Adipocyte (in vitro differentiated cells): ENCODE results near the gene GPD2.

Experiments used
- DNase-seq: peaks from one replicate; pipeline ENCODE4 v3.0.0-alpha.2; 2015; ENCODE audit warnings: low read depth
- H3K27me3 ChIP-seq: replicated peaks from 2 replicates; pipeline ENCODE4 v1.7.0; 2013; ENCODE audit warnings: mild to moderate bottlenecking, low read length, moderate library complexity; ENCODE audit not compliant: control insufficient read depth, insufficient read depth
- H3K36me3 ChIP-seq: 2 replicates; pipeline ENCODE4 v1.7.0; 2013; ENCODE audit warnings: low read length, mild to moderate bottlenecking, moderate library complexity; ENCODE audit not compliant: control insufficient read depth, insufficient read depth, severe bottlenecking
- H3K4me1 ChIP-seq: 2 replicates; pipeline ENCODE4 v1.7.0; 2013; ENCODE audit warnings: mild to moderate bottlenecking, low read length, moderate library complexity; ENCODE audit not compliant: control insufficient read depth, insufficient read depth
- H3K4me3 ChIP-seq: 2 replicates; pipeline ENCODE4 v1.7.0; 2013; ENCODE audit warnings: mild to moderate bottlenecking, low read length, moderate library complexity
- H3K9ac ChIP-seq: 2 replicates; pipeline ENCODE4 v1.7.0; 2013; ENCODE audit warnings: mild to moderate bottlenecking, low read length, moderate library complexity
- H3K9me3 ChIP-seq: 2 replicates; pipeline ENCODE4 v1.7.0; 2013; ENCODE audit warnings: mild to moderate bottlenecking, low read length, moderate library complexity; ENCODE audit not compliant: control insufficient read depth

Gene GPD2

GRCh38 chr2:156411835-156412234, 24.3 kb upstream of the GPD2 start:
- Histone ChIP-seq H3K27me3 (no peaks in the 10 kb centered on the region), H3K36me3 (no peaks in the 10 kb centered on the region), H3K9ac (no peak overlapping the region), H3K9me3 (no peaks in the 10 kb centered on the region), H3K4me1 (no peaks in the 10 kb centered on the region), H3K4me3 (no peak overlapping the region)
- no peak for DNase-seq

- Histone ChIP-seq H3K4me3 (no peak overlapping the region), H3K4me1 (no peaks in the 10 kb centered on the region), H3K27me3 (no peaks in the 10 kb centered on the region), H3K9me3 (no peaks in the 10 kb centered on the region), H3K9ac (no peak overlapping the region), H3K36me3 (no peaks in the 10 kb centered on the region)
- DNase-seq, result no peak
Measured at GRCh38 chr2:156421851-156422250, 14.3 kb upstream of the GPD2 start.

- Histone ChIP-seq H3K9me3 (no peaks in the 10 kb centered on the region), H3K36me3 (no peaks in the 10 kb centered on the region), H3K4me3 (no peak overlapping the region), H3K9ac (no peak overlapping the region), H3K4me1 (no peaks in the 10 kb centered on the region), H3K27me3 (no peaks in the 10 kb centered on the region)
- no peak for DNase-seq
Measured at GRCh38 chr2:156423674-156424282, 12.4 kb upstream of the GPD2 start.

GRCh38 chr2:156427074-156427473, 9.1 kb upstream of the GPD2 start:
- no peaks in the 10 kb centered on the region for H3K27me3 ChIP-seq
- H3K36me3 ChIP-seq, result no peaks in the 10 kb centered on the region
- DNase-seq, result no peak
- peaks cover 15% of the 10 kb centered on the region for H3K4me1 ChIP-seq
- no peaks in the 10 kb centered on the region for H3K9me3 ChIP-seq
- H3K9ac ChIP-seq, result no peak overlapping the region
- H3K4me3 ChIP-seq, result no peak overlapping the region

GRCh38 chr2:156429211-156429610, 7.0 kb upstream of the GPD2 start:
- Histone ChIP-seq H3K27me3 (no peaks in the 10 kb centered on the region), H3K4me3 (no peak overlapping the region), H3K9ac (no peak overlapping the region), H3K9me3 (no peaks in the 10 kb centered on the region), H3K4me1 (peaks cover 15% of the 10 kb centered on the region), H3K36me3 (no peaks in the 10 kb centered on the region)
- peak; percentile 47 for DNase-seq

- Histone ChIP-seq H3K4me3 (no peak overlapping the region), H3K36me3 (no peaks in the 10 kb centered on the region), H3K9ac (no peak overlapping the region), H3K9me3 (no peaks in the 10 kb centered on the region), H3K4me1 (peaks cover 25% of the 10 kb centered on the region), H3K27me3 (no peaks in the 10 kb centered on the region)
- DNase-seq, result peak; percentile 21
Measured at GRCh38 chr2:156430236-156430979, 5.8 kb upstream of the GPD2 start.

- no peaks in the 10 kb centered on the region for H3K27me3 ChIP-seq
- H3K4me1 ChIP-seq, result peaks cover 27% of the 10 kb centered on the region
- H3K4me3 ChIP-seq, result peak overlapping the region; percentile 35
- peak; percentile 80 for DNase-seq
- H3K9ac ChIP-seq, result no peak overlapping the region
- H3K9me3 ChIP-seq, result no peaks in the 10 kb centered on the region
- no peaks in the 10 kb centered on the region for H3K36me3 ChIP-seq
Measured at GRCh38 chr2:156430980-156431358, 5.2 kb upstream of the GPD2 start.

GRCh38 chr2:156434461-156435291, 1.5 kb upstream of the GPD2 start:
- H3K4me3 ChIP-seq, result peak overlapping the region; percentile 87
- H3K27me3 ChIP-seq, result no peaks in the 10 kb centered on the region
- DNase-seq, result peak; percentile 29
- H3K4me1 ChIP-seq, result peaks cover 50% of the 10 kb centered on the region
- H3K9ac ChIP-seq, result peak overlapping the region; percentile 94
- H3K36me3 ChIP-seq, result no peaks in the 10 kb centered on the region
- H3K9me3 ChIP-seq, result no peaks in the 10 kb centered on the region

- Histone ChIP-seq H3K27me3 (no peaks in the 10 kb centered on the region), H3K9ac (peak overlapping the region; percentile 94), H3K4me1 (peaks cover 48% of the 10 kb centered on the region), H3K36me3 (no peaks in the 10 kb centered on the region), H3K4me3 (peak overlapping the region; percentile 87), H3K9me3 (no peaks in the 10 kb centered on the region)
- no peak for DNase-seq
Measured at GRCh38 chr2:156435396-156435717, 822 bp upstream of the GPD2 start.

- Histone ChIP-seq H3K4me1 (peaks cover 35% of the 10 kb centered on the region), H3K9me3 (no peaks in the 10 kb centered on the region), H3K36me3 (no peaks in the 10 kb centered on the region), H3K27me3 (no peaks in the 10 kb centered on the region), H3K9ac (peak overlapping the region; percentile 94), H3K4me3 (peak overlapping the region; percentile 87)
- peak; percentile 60 for DNase-seq
Measured at GRCh38 chr2:156436497-156437085, 412 bp downstream of the GPD2 start.

GRCh38 chr2:156437272-156437930, 1.2 kb downstream of the GPD2 start:
- H3K27me3 ChIP-seq, result no peaks in the 10 kb centered on the region
- H3K9me3 ChIP-seq, result no peaks in the 10 kb centered on the region
- peak overlapping the region; percentile 87 for H3K4me3 ChIP-seq
- no peaks in the 10 kb centered on the region for H3K36me3 ChIP-seq
- peak overlapping the region; percentile 94 for H3K9ac ChIP-seq
- peak; percentile 52 for DNase-seq
- peaks cover 35% of the 10 kb centered on the region for H3K4me1 ChIP-seq
